HFFc6 (cell line): ENCODE measurements around the gene ASB6. TPM values are rescaled to one million over a fixed set of nuclear protein-coding genes. Genes with fewer than 3 reads are reported as not detected.
A peak's percentile ranks its signal among the peaks of the same experiment; 100 is the strongest.

Experiments
- DNase-seq: peaks from one replicate; pipeline ENCODE4 v3.0.0-alpha.2; 2018
- H3K27ac Mint-ChIP-seq: 2 replicates; pipeline ENCODE4 v1.8.0; 2020; ENCODE audit warnings: mild to moderate bottlenecking, mixed read lengths
- H3K27me3 Mint-ChIP-seq: 2 replicates; pipeline ENCODE4 v1.8.0; 2021; ENCODE audit warnings: mild to moderate bottlenecking, moderate library complexity, mixed read lengths; ENCODE audit not compliant: insufficient read depth
- H3K36me3 Mint-ChIP-seq: 2 replicates; pipeline ENCODE4 v1.8.0; 2021; ENCODE audit warnings: low read depth, mixed read lengths
- H3K4me1 Mint-ChIP-seq: 2 replicates; pipeline ENCODE4 v1.8.0; 2020; ENCODE audit warnings: low read depth, mixed read lengths
- H3K4me3 Mint-ChIP-seq: 2 replicates; pipeline ENCODE4 v1.8.0; 2020; ENCODE audit warnings: mild to moderate bottlenecking, moderate library complexity, mixed read lengths
- H3K9me3 Mint-ChIP-seq: 2 replicates; pipeline ENCODE4 v1.8.0; 2020; ENCODE audit warnings: mild to moderate bottlenecking, mixed read lengths
- CTCF ChIP-seq: fragments of 200-600 bp; sonication (generic); IDR thresholded peaks from 2 replicates; pipeline ENCODE4 v1.5.0; 2021; ENCODE audit warnings: antibody characterized with exemption, mild to moderate bottlenecking
- total RNA-seq, 6 experiments: library from RNA; stranded (reverse); fragmentation: NEBNext Ultra II Directional; extraction: Animal tissue kit (Norgen Biotek cat#: 25700); gene quantifications; 2 replicates in 1 of 6; 3 replicates in 5 of 6; pipeline ENCODE4 v1.2.3, GENCODE V29; 2021

Gene ASB6
- total RNA-seq, 6 experiments from 2014 or later = 28.9 to 33.1 (median 30.6) TPM

- Mint-ChIP-seq H3K27ac (peak overlapping the region; percentile 81), H3K4me1 (peaks cover 25% of the 10 kb centered on the region), H3K27me3 (no peaks in the 10 kb centered on the region; the same call in 1 of the 2 replicates), H3K4me3 (peak overlapping the region; percentile 59), H3K9me3 (no peaks in the 10 kb centered on the region), H3K36me3 (no peaks in the 10 kb centered on the region)
- peak; percentile 72 for DNase-seq
- no peak for TF ChIP-seq CTCF
These were observed 43.4 kb upstream of the ASB6 start for GRCh38 chr9:129685220-129685932.

- H3K27ac Mint-ChIP-seq = no peak overlapping the region
- no peaks in the 10 kb centered on the region; the same call in 1 of the 2 replicates for H3K36me3 Mint-ChIP-seq
- TF ChIP-seq CTCF = no peak
- no peaks in the 10 kb centered on the region; the same call in none of the 2 replicates for H3K27me3 Mint-ChIP-seq
- peaks cover 31% of the 10 kb centered on the region for H3K4me1 Mint-ChIP-seq
- no peak overlapping the region for H3K4me3 Mint-ChIP-seq
- DNase-seq = no peak
- H3K9me3 Mint-ChIP-seq = no peaks in the 10 kb centered on the region
These were observed 40.4 kb upstream of the ASB6 start for GRCh38 chr9:129682381-129682780.

DNA sequence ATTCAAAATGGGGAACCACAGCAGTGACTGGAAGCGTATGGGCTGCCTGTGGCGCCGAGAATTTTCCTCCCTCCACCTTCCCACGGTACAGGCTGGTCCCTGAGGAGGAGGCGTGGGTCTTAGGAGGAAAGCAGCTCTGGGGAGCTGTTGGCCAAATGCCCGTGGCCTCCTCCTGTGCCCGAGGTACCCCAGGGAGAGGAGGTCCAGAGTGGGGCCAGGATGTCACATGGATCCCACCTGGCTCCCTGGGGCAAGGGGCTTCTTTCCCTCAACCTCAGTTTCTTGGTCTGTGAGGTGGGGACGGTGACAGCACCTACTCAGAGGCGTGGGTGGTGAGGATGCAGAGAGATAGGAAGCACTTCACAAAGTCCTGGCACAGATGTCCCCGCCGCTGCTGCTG, 40.0 kb upstream of the ASB6 start:
- TF ChIP-seq CTCF = no peak
- H3K4me1 Mint-ChIP-seq = peaks cover 35% of the 10 kb centered on the region
- no peak overlapping the region for H3K4me3 Mint-ChIP-seq
- no peak overlapping the region for H3K27ac Mint-ChIP-seq
- H3K27me3 Mint-ChIP-seq = no peaks in the 10 kb centered on the region; the same call in none of the 2 replicates
- no peaks in the 10 kb centered on the region; the same call in 1 of the 2 replicates for H3K36me3 Mint-ChIP-seq
- H3K9me3 Mint-ChIP-seq = no peaks in the 10 kb centered on the region
- DNase-seq = no peak

GRCh38 chr9:129679537-129679936, 37.6 kb upstream of the ASB6 start:
- no peak for DNase-seq
- Mint-ChIP-seq H3K27ac (no peak overlapping the region), H3K9me3 (no peaks in the 10 kb centered on the region), H3K4me1 (peaks cover 28% of the 10 kb centered on the region; the same call in 1 of the 2 replicates), H3K36me3 (no peaks in the 10 kb centered on the region; the same call in 1 of the 2 replicates), H3K4me3 (no peak overlapping the region), H3K27me3 (no peaks in the 10 kb centered on the region; the same call in none of the 2 replicates)
- TF ChIP-seq CTCF = no peak

GRCh38 chr9:129678844-129679243, 36.9 kb upstream of the ASB6 start:
- Mint-ChIP-seq H3K36me3 (no peaks in the 10 kb centered on the region; the same call in 1 of the 2 replicates), H3K9me3 (no peaks in the 10 kb centered on the region), H3K4me3 (no peak overlapping the region), H3K27ac (no peak overlapping the region), H3K27me3 (no peaks in the 10 kb centered on the region; the same call in none of the 2 replicates), H3K4me1 (peaks cover 21% of the 10 kb centered on the region; the same call in 1 of the 2 replicates)
- no peak for DNase-seq
- no peak for TF ChIP-seq CTCF
